K562 (cell line): ENCODE data around the gene C4orf50. TPM values are rescaled to one million over a fixed set of nuclear protein-coding genes. Genes with fewer than 3 reads are reported as not detected.
A peak's percentile ranks its signal among the peaks of the same experiment; 100 is the strongest.

ENCODE experiments used
- ATAC-seq: fragments of 200-7000 bp; cut with Tn5 transposase; 3 replicates; pipeline ENCODE4 v1.9.1; 2020; ENCODE audit warnings: moderate library complexity
- BruUV-seq: library from RNA; stranded (reverse); fragments of 400-500 nt; replicated peaks from 2 replicates; lab custom pipeline; 2021; lab: Mats Ljungman, UMichigan
- CTCF ChIA-PET: fragments of 300-600 bp; formaldehyde crosslinking; extraction: SDS; loops from one replicate; lab custom pipeline; 2021; ENCODE audit warnings: low intra/inter-chr PET ratio; lab: Yijun Ruan, JAX
- POLR2A ChIA-PET: fragments of 300-600, 350-650 bp; sonication (Branson Sonifier 250); formaldehyde crosslinking; extraction: SDS; loops from one replicate; lab custom pipeline; 2021; ENCODE audit warnings: antibody characterized with exemption, inconsistent platforms; lab: Yijun Ruan, JAX
- DNase-seq, 4 experiments: peaks; one replicate each; pipeline versions ENCODE4 v3.0.0 to v3.0.0-alpha.2; 2011 to 2018; ENCODE audit warnings: low spot score in 3 of 4, mixed read lengths in 3 of 4; ENCODE audit errors: extremely low read depth in 1 of 4
- FAIRE-seq: peaks from 2 replicates; lab custom pipeline; 2011; peaks lifted over from hg19 to GRCh38; lab: Jason Lieb, UNC
- H2AFZ ChIP-seq: 2 replicates; pipeline ENCODE4 v1.6.0; 2011; ENCODE audit warnings: low read depth, low read length, control low read depth, inconsistent platforms
- H3K27ac ChIP-seq: fragments of 200-600 bp; 3 replicates; pipeline ENCODE4 v1.8.0; 2011; ENCODE audit warnings: low read depth, mild to moderate bottlenecking, control low read depth, inconsistent platforms, low read length, moderate library complexity, mixed read lengths; ENCODE audit errors: extremely low read depth
- H3K27me3 ChIP-seq, 2 experiments: fragments of 300-600 bp in 1 of 2; 2 replicates in 1 of 2; 3 replicates in 1 of 2; pipeline versions ENCODE4 v1.6.0 to v1.8.0; 2011; ENCODE audit warnings: inconsistent platforms in 2 of 2, low read length in 2 of 2, mild to moderate bottlenecking in 1 of 2, mixed read lengths in 1 of 2, moderate library complexity in 1 of 2; ENCODE audit not compliant: control insufficient read depth in 2 of 2, insufficient read depth in 2 of 2
- H3K36me3 ChIP-seq: fragments of 300-600 bp; 3 replicates; pipeline ENCODE4 v1.8.0; 2011; ENCODE audit warnings: mild to moderate bottlenecking, low read length, inconsistent platforms; ENCODE audit not compliant: control insufficient read depth, insufficient read depth
- H3K4me1 ChIP-seq, 2 experiments: fragments of 200-600 bp in 1 of 2; replicated peaks in 1 of 2; 2 replicates in 1 of 2; 3 replicates in 1 of 2; pipeline versions ENCODE4 v1.5.1 to v1.8.0; 2011; ENCODE audit warnings: inconsistent platforms in 2 of 2, low read length in 2 of 2, mild to moderate bottlenecking in 1 of 2, mixed read lengths in 1 of 2, moderate library complexity in 1 of 2; ENCODE audit not compliant: control insufficient read depth in 2 of 2, insufficient read depth in 2 of 2
- H3K4me2 ChIP-seq: 2 replicates; pipeline ENCODE4 v1.6.1; 2011; ENCODE audit warnings: low read length, control low read depth, inconsistent platforms, mixed read lengths; ENCODE audit not compliant: insufficient read depth
- H3K4me3 ChIP-seq: fragments of 200-600 bp; sonication (generic), shearing (Covaris generic); 2 replicates; pipeline ENCODE4 v1.5.1; 2016; ENCODE audit warnings: control low read depth, inconsistent platforms
- H3K79me2 ChIP-seq: fragments of 200-600 bp; 3 replicates; pipeline ENCODE4 v1.8.0; 2011; ENCODE audit warnings: low read length, inconsistent platforms; ENCODE audit not compliant: control insufficient read depth, insufficient read depth
- H3K9ac ChIP-seq, 2 experiments: 2 replicates each; pipeline versions ENCODE4 v1.6.0 to v1.6.1; 2011; ENCODE audit warnings: low read depth in 2 of 2, low read length in 2 of 2, control low read depth in 1 of 2, inconsistent platforms in 1 of 2, mild to moderate bottlenecking in 1 of 2, mixed read lengths in 1 of 2; ENCODE audit not compliant: insufficient read depth in 1 of 2
- H3K9me1 ChIP-seq: one replicate; pipeline ENCODE4 v1.6.0; 2011; ENCODE audit warnings: inconsistent platforms, mild to moderate bottlenecking, low read length, moderate library complexity; ENCODE audit not compliant: control insufficient read depth, insufficient read depth
- H3K9me3 ChIP-seq: replicated peaks from 2 replicates; pipeline ENCODE4 v1.5.1; 2011; ENCODE audit warnings: low read depth, low read length, inconsistent platforms; ENCODE audit not compliant: control insufficient read depth, insufficient read depth
- H4K20me1 ChIP-seq: replicated peaks from 2 replicates; pipeline ENCODE4 v1.6.1; 2011; ENCODE audit warnings: low read length, inconsistent platforms, mixed read lengths; ENCODE audit not compliant: control insufficient read depth, insufficient read depth
- CEBPB ChIP-seq: fragments of 450-650 bp; IDR thresholded peaks from 2 replicates; pipeline ENCODE4 v1.6.1; 2016; ENCODE audit warnings: missing genetic modification characterization, missing compliant biosample characterization
- FOSL1 ChIP-seq: fragments of 200-800 bp; sonication (Bioruptor generic); conservative IDR thresholded peaks from 2 replicates; pipeline ENCODE4 v1.6.1; 2016; ENCODE audit warnings: missing genetic modification characterization, missing compliant biosample characterization
- RBM25 ChIP-seq: fragments of 200-400 bp; formaldehyde crosslinking; IDR thresholded peaks from 2 replicates; pipeline ENCODE4 v1.6.1; 2018; ENCODE audit warnings: low read length, low read depth, moderate library complexity; ENCODE audit not compliant: severe bottlenecking
- RBM39 ChIP-seq: fragments of 200-400 bp; formaldehyde crosslinking; optimal IDR thresholded peaks from 2 replicates; pipeline ENCODE3; 2018; ENCODE audit warnings: low read depth, low read length
- ZNF512 ChIP-seq: IDR thresholded peaks from 2 replicates; pipeline ENCODE4 v1.6.1; 2016; ENCODE audit warnings: missing genetic modification characterization, missing compliant biosample characterization
- WGBS: fragments of 100-300 bp; shearing (Covaris generic); methylation state at CpG from one replicate; pipeline ENCODE4 v1.1.6; 2016; ENCODE audit warnings: low coverage, mixed read lengths; ENCODE audit not compliant: insufficient coverage; ENCODE audit errors: missing lambda C conversion rate; 5-methylcytosine and 5-hydroxymethylcytosine counted together
- in situ Hi-C: fragments of 300-500 bp; cut with MboI; formaldehyde crosslinking; loops from 4 replicates; pipeline ENCODE4 v1.15.0; 2018; ENCODE audit warnings: inconsistent platforms, mixed read lengths
- intact Hi-C: fragments of 100-400 bp; cut with micrococcal nuclease; formaldehyde crosslinking; loops from 2 replicates; pipeline ENCODE4 v1.14.2; 2022
- polyA plus RNA-seq, 8 experiments: library from polyadenylated mRNA; depleted of rRNA in 4 of 8; stranded (reverse) in 5 of 8; unstranded in 3 of 8; fragments of >200 nt; fragmentation: Nextera tagmentation in 2 of 8; fragmentation: Illumina TruSeq in 1 of 8; extraction: Ambion mirVana in 2 of 8; extraction: Trizol in 1 of 8; gene quantifications; 2 replicates each; pipeline versions ENCODE4 v1.2.1 to v1.2.3, GENCODE V29; 2011 to 2014; ENCODE audit warnings: inconsistent platforms in 1 of 8, missing spikeins in 1 of 8
- total RNA-seq, 7 experiments: library from RNA; depleted of rRNA in 6 of 7; stranded (reverse); fragments of >200 nt in 6 of 7; fragmentation: Illumina TruSeq in 2 of 7; extraction: Trizol in 2 of 7; gene quantifications; 2 replicates each; pipeline versions ENCODE4 v1.2.1 to v1.2.3, GENCODE V29; 2011 to 2021; ENCODE audit warnings: low replicate concordance in 1 of 7

C4orf50 gene
- total and polyA plus RNA-seq, 9 of the 15 experiments (the other 6 are each of a cell fraction or from before 2014, with no cell fraction given), result not detected

GRCh38 chr4:5976431-5976830, 41.8 kb downstream of the C4orf50 start:
- Histone ChIP-seq H2AFZ (no peak overlapping the region), H3K4me3 (no peak overlapping the region), H3K4me2 (no peak overlapping the region), H3K79me2 (no peaks in the 10 kb centered on the region), H3K36me3 (no peaks in the 10 kb centered on the region), H3K27ac (no peak overlapping the region), H3K9me1 (no peaks in the 10 kb centered on the region), H4K20me1 (no peaks in the 10 kb centered on the region; the same call in 1 of the 2 replicates)
- ATAC-seq, result no peak
- ChIA-PET CTCF (no interaction called here), POLR2A (no interaction called here)
- intact Hi-C loops, result no loop called here
- no peak for FAIRE-seq
- in situ Hi-C loops, result no loop called here
- TF ChIP-seq RBM39 (no peak), ZNF512 (tag) (no peak), FOSL1 (tag) (no peak), RBM25 (peak; percentile 69), CEBPB (peak; percentile 50; the same call in 1 of the 2 replicates)
- TF ChIP-seq, all 486 proteins: peak for 2
- Histone ChIP-seq H3K27me3 (peaks cover 0 to 23% of the 10 kb centered on the region in 2 experiments; a peak in 3 of 5 replicates), H3K4me1 (peaks cover 0 to 6% of the 10 kb centered on the region in 2 experiments; a peak in 1 of 5 replicates), H3K9ac (no peak overlapping the region), H3K9me3 (no peaks in the 10 kb centered on the region)
- 0% methylated on average over 3 of the region's 6 CpGs for WGBS
- no peak for DNase-seq
- BruUV-seq, result no TSS peak
